Esophagus mucosa (tissue), 1 donor: ENCODE results near the gene ATP5ME. TPM values are rescaled to one million over a fixed set of nuclear protein-coding genes. Genes with fewer than 3 reads are reported as not detected.
"Not testable (repeated sequence)": the region's sequence is repeated elsewhere in the genome, so short reads cannot be mapped to it uniquely, and the experiment has no call there.

Experiments used
- ATAC-seq: fragments of 200-7000 bp; cut with Tn5 transposase; one replicate; pipeline ENCODE4 v1.9.1; 2020
- total RNA-seq: library from RNA; stranded (reverse); gene quantifications from one replicate; pipeline ENCODE4 v1.2.4, GENCODE V29; 2023
- donor health status: DM: yes; HTN: yes; CAD: no.

ATP5ME gene
- total RNA-seq, 1 donor from 2014 or later = 344 TPM

GRCh38 chr4:704971-705277 is 30.8 kb upstream of the ATP5ME start:
- ATAC-seq = no peak

GRCh38 chr4:704198-704891 is 30.3 kb upstream of the ATP5ME start:
- no peak for ATAC-seq

GRCh38 chr4:703336-704197 is 29.5 kb upstream of the ATP5ME start:
- no peak for ATAC-seq

GRCh38 chr4:702618-703048 is 28.6 kb upstream of the ATP5ME start:
- no peak for ATAC-seq

GRCh38 chr4:700587-701264 is 26.6 kb upstream of the ATP5ME start:
- no peak for ATAC-seq

GRCh38 chr4:699816-700580 is 25.9 kb upstream of the ATP5ME start:
- ATAC-seq = no peak

GRCh38 chr4:694341-694940 is 20.4 kb upstream of the ATP5ME start:
- not testable (repeated sequence) for ATAC-seq

- ATAC-seq = peak; percentile 7
These were observed 18.9 kb upstream of the ATP5ME start for GRCh38 chr4:692771-693554.

GRCh38 chr4:689723-690122 is 15.6 kb upstream of the ATP5ME start:
- ATAC-seq = no peak

GRCh38 chr4:688854-689681 is 15.0 kb upstream of the ATP5ME start, which contains the start of gene SLC49A3:
Gene SLC49A3 (minus strand): TSS chr4:689151. CDS start chr4:689127, 24 bp downstream.
- no peak for ATAC-seq

- ATAC-seq = peak; percentile 4
These were observed 14.1 kb upstream of the ATP5ME start for GRCh38 chr4:687971-688853.

- peak; percentile 72 for ATAC-seq
These were observed 13.2 kb upstream of the ATP5ME start for GRCh38 chr4:687048-687970.

GRCh38 chr4:686413-687040 is 12.5 kb upstream of the ATP5ME start:
- no peak for ATAC-seq

GRCh38 chr4:685679-686412 is 11.8 kb upstream of the ATP5ME start:
- ATAC-seq = no peak

- no peak for ATAC-seq
These were observed 10.7 kb upstream of the ATP5ME start for GRCh38 chr4:684623-685327.

- ATAC-seq = peak; percentile 7
These were observed 10.0 kb upstream of the ATP5ME start for GRCh38 chr4:683982-684622.
